Mesenchymal stem cell (in vitro differentiated cells and primary cell): ENCODE data around the gene FRMPD1.

ENCODE experiments used
- DNase-seq: peaks from one replicate; pipeline ENCODE4 v3.0.0-alpha.2; 2013
- H2AFZ ChIP-seq: one replicate; pipeline ENCODE4 v1.6.1; 2013; ENCODE audit warnings: low read depth, mild to moderate bottlenecking, control low read depth, inconsistent platforms, low read length, moderate library complexity
- H2AK5ac ChIP-seq: 2 replicates; pipeline ENCODE4 v1.6.1; 2013; ENCODE audit warnings: low read length, moderate library complexity, mild to moderate bottlenecking, inconsistent platforms; ENCODE audit not compliant: severe bottlenecking
- H2BK120ac ChIP-seq: one replicate; pipeline ENCODE4 v1.6.1; 2013; ENCODE audit warnings: low read depth, mild to moderate bottlenecking, inconsistent platforms, low read length, moderate library complexity
- H2BK12ac ChIP-seq, 2 experiments: one replicate each; pipeline ENCODE4 v1.6.1; 2013; ENCODE audit warnings: inconsistent platforms in 2 of 2, low read length in 2 of 2, mild to moderate bottlenecking in 2 of 2, moderate library complexity in 2 of 2, control low read depth in 1 of 2
- H2BK15ac ChIP-seq: one replicate; pipeline ENCODE4 v1.6.1; 2013; ENCODE audit warnings: mild to moderate bottlenecking, low read depth, inconsistent platforms; ENCODE audit not compliant: poor library complexity, severe bottlenecking
- H2BK5ac ChIP-seq: 2 replicates; pipeline ENCODE4 v1.6.1; 2013; ENCODE audit warnings: low read depth, mild to moderate bottlenecking, low read length, control low read depth, inconsistent platforms; ENCODE audit not compliant: poor library complexity, severe bottlenecking
- H3K14ac ChIP-seq, 2 experiments: one replicate each; pipeline ENCODE4 v1.6.1; 2013; ENCODE audit warnings: inconsistent platforms in 2 of 2, low read length in 2 of 2, control low read depth in 1 of 2, mild to moderate bottlenecking in 1 of 2, moderate library complexity in 1 of 2
- H3K18ac ChIP-seq, 2 experiments: one replicate each; pipeline ENCODE4 v1.6.1; 2013; ENCODE audit warnings: inconsistent platforms in 2 of 2, low read length in 2 of 2, control low read depth in 1 of 2, low read depth in 1 of 2, mild to moderate bottlenecking in 1 of 2
- H3K23ac ChIP-seq, 2 experiments: one replicate each; pipeline ENCODE4 v1.6.1; 2013; ENCODE audit warnings: inconsistent platforms in 2 of 2, low read length in 2 of 2, mild to moderate bottlenecking in 2 of 2, moderate library complexity in 2 of 2, control low read depth in 1 of 2
- H3K27ac ChIP-seq: 2 replicates; pipeline ENCODE4 v1.5.1; 2013; ENCODE audit warnings: mild to moderate bottlenecking, moderate library complexity, low read length, control low read depth, inconsistent platforms; ENCODE audit not compliant: poor library complexity, severe bottlenecking
- H3K27me3 ChIP-seq, 2 experiments: 2 replicates each; pipeline versions ENCODE4 v1.6.1 to v1.7.0; 2013; ENCODE audit warnings: low read length in 2 of 2, mild to moderate bottlenecking in 2 of 2, moderate library complexity in 2 of 2, control low read depth in 1 of 2, inconsistent platforms in 1 of 2; ENCODE audit not compliant: control insufficient read depth in 1 of 2, insufficient read depth in 1 of 2
- H3K36me3 ChIP-seq, 2 experiments: 2 replicates each; pipeline versions ENCODE4 v1.6.1 to v1.7.0; 2013; ENCODE audit warnings: low read length in 2 of 2, control low read depth in 1 of 2, inconsistent platforms in 1 of 2, low read depth in 1 of 2, mild to moderate bottlenecking in 1 of 2; ENCODE audit not compliant: insufficient read depth in 2 of 2, control insufficient read depth in 1 of 2
- H3K4ac ChIP-seq, 2 experiments: one replicate each; pipeline ENCODE4 v1.6.1; 2013; ENCODE audit warnings: inconsistent platforms in 2 of 2, low read length in 2 of 2, mild to moderate bottlenecking in 2 of 2, moderate library complexity in 2 of 2, control low read depth in 1 of 2, low read depth in 1 of 2
- H3K4me1 ChIP-seq: 2 replicates; pipeline ENCODE4 v1.6.1; 2013; ENCODE audit warnings: low read depth, low read length, control low read depth; ENCODE audit not compliant: control insufficient read depth, insufficient read depth
- H3K4me2 ChIP-seq: 2 replicates; pipeline ENCODE4 v1.6.1; 2013; ENCODE audit warnings: low read length, mild to moderate bottlenecking, inconsistent platforms; ENCODE audit not compliant: poor library complexity, severe bottlenecking
- H3K4me3 ChIP-seq, 2 experiments: 2 replicates each; pipeline versions ENCODE4 v1.5.1 to v1.7.0; 2013; ENCODE audit warnings: low read length in 2 of 2, mild to moderate bottlenecking in 2 of 2, control low read depth in 1 of 2, low read depth in 1 of 2; ENCODE audit not compliant: insufficient read depth in 1 of 2
- H3K79me1 ChIP-seq: replicated peaks from 2 replicates; pipeline ENCODE4 v1.6.1; 2013; ENCODE audit warnings: mild to moderate bottlenecking, control low read depth, low read length, inconsistent platforms; ENCODE audit not compliant: poor library complexity, severe bottlenecking
- H3K9ac ChIP-seq: 2 replicates; pipeline ENCODE4 v1.7.0; 2013; ENCODE audit warnings: mild to moderate bottlenecking, low read length, moderate library complexity
- H3K9me3 ChIP-seq: 2 replicates; pipeline ENCODE4 v1.7.0; 2013; ENCODE audit warnings: mild to moderate bottlenecking, low read length; ENCODE audit not compliant: control insufficient read depth
- H4K8ac ChIP-seq: one replicate; pipeline ENCODE4 v1.6.1; 2013; ENCODE audit warnings: inconsistent platforms, mild to moderate bottlenecking, low read length, moderate library complexity
- H4K91ac ChIP-seq: one replicate; pipeline ENCODE4 v1.6.1; 2013; ENCODE audit warnings: mild to moderate bottlenecking, low read length, inconsistent platforms
- WGBS: methylation state at CpG from one replicate; pipeline ENCODE4 v1.1.7; 2013; ENCODE audit warnings: mixed read lengths; 5-methylcytosine and 5-hydroxymethylcytosine counted together

FRMPD1 gene

GRCh38 chr9:37608250-37608649 is 42.5 kb upstream of the FRMPD1 start:
- H2AK5ac ChIP-seq = no peak overlapping the region
- H3K9me3 ChIP-seq = no peaks in the 10 kb centered on the region
- no peak overlapping the region for H2AFZ ChIP-seq
- H3K4me1 ChIP-seq = no peaks in the 10 kb centered on the region
- no peak overlapping the region for H3K18ac ChIP-seq
- H3K4me2 ChIP-seq = no peak overlapping the region
- peaks cover 0 to 3% of the 10 kb centered on the region in 2 experiments for H3K36me3 ChIP-seq
- H3K4me3 ChIP-seq = no peak overlapping the region
- H3K27me3 ChIP-seq = peaks cover 0 to 42% of the 10 kb centered on the region in 2 experiments
- no peak overlapping the region for H2BK15ac ChIP-seq
- H4K8ac ChIP-seq = no peak overlapping the region
- no peak for DNase-seq
- H4K91ac ChIP-seq = no peak overlapping the region
- H3K4ac ChIP-seq = no peak overlapping the region
- H3K79me1 ChIP-seq = no peaks in the 10 kb centered on the region
- no peak overlapping the region for H3K9ac ChIP-seq
- H2BK12ac ChIP-seq = no peak overlapping the region
- no peak overlapping the region for H3K14ac ChIP-seq
- no peak overlapping the region for H2BK120ac ChIP-seq
- H3K23ac ChIP-seq = no peak overlapping the region
- no peak overlapping the region for H3K27ac ChIP-seq
- H2BK5ac ChIP-seq = no peak overlapping the region

- H2BK12ac ChIP-seq = no peak overlapping the region
- peaks cover 0 to 37% of the 10 kb centered on the region in 2 experiments for H3K27me3 ChIP-seq
- no peak overlapping the region for H3K14ac ChIP-seq
- H2BK5ac ChIP-seq = no peak overlapping the region
- H2AFZ ChIP-seq = no peak overlapping the region
- no peak overlapping the region for H3K18ac ChIP-seq
- H3K4ac ChIP-seq = no peak overlapping the region
- no peak for DNase-seq
- H3K9ac ChIP-seq = no peak overlapping the region
- H4K8ac ChIP-seq = no peak overlapping the region
- 73% methylated on average over 6 of the region's 6 CpGs for WGBS
- H3K9me3 ChIP-seq = no peaks in the 10 kb centered on the region
- H3K23ac ChIP-seq = no peak overlapping the region
- H2BK15ac ChIP-seq = no peak overlapping the region
- H3K4me2 ChIP-seq = no peak overlapping the region
- H3K4me3 ChIP-seq = no peak overlapping the region
- no peaks in the 10 kb centered on the region for H3K4me1 ChIP-seq
- H2AK5ac ChIP-seq = no peak overlapping the region
- no peaks in the 10 kb centered on the region for H3K79me1 ChIP-seq
- H4K91ac ChIP-seq = no peak overlapping the region
- H2BK120ac ChIP-seq = no peak overlapping the region
- peaks cover 0 to 3% of the 10 kb centered on the region in 2 experiments for H3K36me3 ChIP-seq
- no peak overlapping the region for H3K27ac ChIP-seq
These were observed 40.9 kb upstream of the FRMPD1 start for GRCh38 chr9:37609735-37610397.

DNA sequence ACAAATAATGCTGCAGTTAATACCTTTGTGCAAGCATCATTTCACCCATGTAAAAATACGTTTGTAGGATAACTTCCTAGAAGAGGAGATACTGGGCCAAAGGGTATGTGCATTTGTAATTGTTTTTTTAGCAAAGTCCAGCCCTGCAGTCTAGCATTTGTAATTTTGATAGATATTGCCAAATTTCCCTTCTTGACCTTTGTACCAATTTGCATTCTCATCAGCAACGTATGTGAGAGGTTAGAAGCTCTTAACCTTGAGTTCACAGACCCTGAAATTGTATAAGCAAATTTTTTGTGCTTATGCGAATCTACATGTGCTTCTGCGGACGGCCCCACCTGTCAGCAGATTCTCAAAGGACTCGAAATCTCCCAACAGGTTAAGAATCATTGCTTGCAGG is 39.7 kb upstream of the FRMPD1 start:
- Histone ChIP-seq H2BK5ac (no peak overlapping the region), H3K27ac (no peak overlapping the region), H2AFZ (no peak overlapping the region), H3K4me3 (no peak overlapping the region), H4K91ac (no peak overlapping the region), H4K8ac (no peak overlapping the region), H2AK5ac (no peak overlapping the region), H2BK15ac (no peak overlapping the region), H3K9ac (no peak overlapping the region), H2BK120ac (no peak overlapping the region), H3K4me1 (no peaks in the 10 kb centered on the region), H3K9me3 (no peaks in the 10 kb centered on the region), H3K36me3 (peaks cover 0 to 3% of the 10 kb centered on the region in 2 experiments), H3K4ac (no peak overlapping the region), H3K79me1 (no peaks in the 10 kb centered on the region), H3K23ac (no peak overlapping the region), H3K14ac (no peak overlapping the region), H3K18ac (no peak overlapping the region), H3K4me2 (no peak overlapping the region), H2BK12ac (no peak overlapping the region), H3K27me3 (peaks cover 0 to 26% of the 10 kb centered on the region in 2 experiments)
- 73% methylated on average over 3 of the region's 6 CpGs for WGBS
- DNase-seq = no peak

DNA sequence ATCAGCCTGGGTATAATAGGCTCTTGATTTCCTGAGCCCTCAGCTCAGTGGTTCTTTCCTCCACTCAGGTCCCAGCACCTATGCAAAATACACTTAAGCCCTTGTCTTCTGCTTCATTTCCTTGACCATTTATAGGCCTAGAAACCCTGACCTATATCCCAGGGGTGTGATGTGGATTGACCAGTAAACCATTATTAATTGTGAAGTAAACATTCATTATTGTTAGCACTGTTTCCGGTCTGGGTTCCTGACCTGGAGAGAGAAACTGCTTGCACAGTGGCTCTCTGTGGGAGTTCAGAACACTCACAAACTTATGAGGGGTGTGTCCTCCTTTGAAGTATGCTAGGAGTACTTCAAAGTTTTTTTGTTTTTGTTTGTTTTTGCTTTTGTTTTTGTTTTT is 38.8 kb upstream of the FRMPD1 start:
- no peak overlapping the region for H3K18ac ChIP-seq
- H4K91ac ChIP-seq = no peak overlapping the region
- H3K9me3 ChIP-seq = no peaks in the 10 kb centered on the region
- no peak for DNase-seq
- no peak overlapping the region for H3K27ac ChIP-seq
- H3K14ac ChIP-seq = no peak overlapping the region
- H2AFZ ChIP-seq = no peak overlapping the region
- H2BK15ac ChIP-seq = no peak overlapping the region
- peaks cover 0 to 3% of the 10 kb centered on the region in 2 experiments for H3K36me3 ChIP-seq
- H3K4me3 ChIP-seq = no peak overlapping the region
- H3K27me3 ChIP-seq = peaks cover 0 to 26% of the 10 kb centered on the region in 2 experiments
- no peak overlapping the region for H4K8ac ChIP-seq
- no peak overlapping the region for H3K4me2 ChIP-seq
- H3K9ac ChIP-seq = no peak overlapping the region
- no peak overlapping the region for H2BK12ac ChIP-seq
- 96% methylated on average over 1 of the region's 1 CpG for WGBS
- H2BK5ac ChIP-seq = no peak overlapping the region
- no peaks in the 10 kb centered on the region for H3K79me1 ChIP-seq
- H3K4ac ChIP-seq = no peak overlapping the region
- no peaks in the 10 kb centered on the region for H3K4me1 ChIP-seq
- no peak overlapping the region for H2AK5ac ChIP-seq
- no peak overlapping the region for H2BK120ac ChIP-seq
- H3K23ac ChIP-seq = no peak overlapping the region
